ENCODE measurements around the gene ERMP1.

DNA sequence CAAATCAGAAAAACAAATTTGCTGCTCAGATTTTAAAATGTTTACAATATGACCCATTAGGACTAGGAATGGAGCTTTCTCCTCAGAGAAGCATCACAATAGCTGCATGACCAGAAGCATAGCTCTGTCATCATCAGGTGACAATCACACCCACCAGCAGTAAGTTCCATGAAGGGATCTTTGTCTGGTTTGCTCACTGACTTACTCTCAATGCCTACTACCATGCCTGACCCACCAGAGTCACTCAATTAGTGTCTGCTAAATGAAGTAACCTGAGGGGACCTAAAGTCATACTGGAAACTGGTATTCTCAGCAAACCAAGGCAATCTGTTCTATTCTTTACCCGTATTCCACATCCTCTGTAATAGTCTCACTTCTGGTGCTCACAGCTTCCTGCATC lies 7.7 kb downstream of the ERMP1 start:
- TF ChIP-seq, protein P1, sequence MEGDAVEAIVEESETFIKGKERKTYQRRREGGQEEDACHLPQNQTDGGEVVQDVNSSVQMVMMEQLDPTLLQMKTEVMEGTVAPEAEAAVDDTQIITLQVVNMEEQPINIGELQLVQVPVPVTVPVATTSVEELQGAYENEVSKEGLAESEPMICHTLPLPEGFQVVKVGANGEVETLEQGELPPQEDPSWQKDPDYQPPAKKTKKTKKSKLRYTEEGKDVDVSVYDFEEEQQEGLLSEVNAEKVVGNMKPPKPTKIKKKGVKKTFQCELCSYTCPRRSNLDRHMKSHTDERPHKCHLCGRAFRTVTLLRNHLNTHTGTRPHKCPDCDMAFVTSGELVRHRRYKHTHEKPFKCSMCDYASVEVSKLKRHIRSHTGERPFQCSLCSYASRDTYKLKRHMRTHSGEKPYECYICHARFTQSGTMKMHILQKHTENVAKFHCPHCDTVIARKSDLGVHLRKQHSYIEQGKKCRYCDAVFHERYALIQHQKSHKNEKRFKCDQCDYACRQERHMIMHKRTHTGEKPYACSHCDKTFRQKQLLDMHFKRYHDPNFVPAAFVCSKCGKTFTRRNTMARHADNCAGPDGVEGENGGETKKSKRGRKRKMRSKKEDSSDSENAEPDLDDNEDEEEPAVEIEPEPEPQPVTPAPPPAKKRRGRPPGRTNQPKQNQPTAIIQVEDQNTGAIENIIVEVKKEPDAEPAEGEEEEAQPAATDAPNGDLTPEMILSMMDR (IDR thresholded peaks at IDR 0.05) = no peak
- TF ChIP-seq POLR2A (IDR thresholded peaks at IDR 0.05; ENCODE audit: low read depth) (no peak), POLR2AphosphoS5 (IDR thresholded peaks at IDR 0.05) (no peak), EP300 (IDR thresholded peaks at IDR 0.05) (no peak)

Data from esophagus muscularis mucosa (tissue), 4 donors.